ENCODE data around the gene RERG. TPM values are rescaled to one million over a fixed set of nuclear protein-coding genes. Genes with fewer than 3 reads are reported as not detected.

RERG gene
- total RNA-seq, 1 experiment from 2014 or later: 0.50 TPM

GRCh38 chr12:15180325-15180724, 40.9 kb downstream of the RERG start:
- Histone ChIP-seq H3K4me1 (replicated peaks; ENCODE audit: insufficient read depth) (0 out of 2 replicates have a peak, but pooled peaks cover 4% of the 10 kb centered on the region), H3K79me2 (ENCODE audit: low read depth) (no peaks in the 10 kb centered on the region), H3F3A (ENCODE audit: insufficient read depth, low read depth) (no peaks in the 10 kb centered on the region), H3K27ac (no peak overlapping the region), H3K9me2 (ENCODE audit: insufficient read depth) (no peaks in the 10 kb centered on the region), H3K36me3 (ENCODE audit: low read depth) (no peaks in the 10 kb centered on the region), H2AFZ (no peak overlapping the region), H3K4me2 (no peak overlapping the region), H3K27me3 (ENCODE audit: insufficient read depth, low read depth) (no peaks in the 10 kb centered on the region), H3K9me3 (ENCODE audit: insufficient read depth, low read depth) (no peaks in the 10 kb centered on the region), H4K20me1 (ENCODE audit: insufficient read depth) (no peaks in the 10 kb centered on the region), H3K4me3 (no peak overlapping the region)
- no TSS peak for BruUV-seq (replicated peaks)
- ChIA-PET CTCF (no interaction called here), POLR2A (ENCODE audit: unreplicated experiment) (interaction anchor here (0.6 kb wide), 1 partner anchor 503 kb away, joined by 3 read pairs; no protein-coding TSS in a partner anchor)
- no peak for DNase-seq
- TF ChIP-seq EZH2 (IDR thresholded peaks at IDR 0.05; ENCODE audit: low read depth): no peak
- TF ChIP-seq, protein P1, sequence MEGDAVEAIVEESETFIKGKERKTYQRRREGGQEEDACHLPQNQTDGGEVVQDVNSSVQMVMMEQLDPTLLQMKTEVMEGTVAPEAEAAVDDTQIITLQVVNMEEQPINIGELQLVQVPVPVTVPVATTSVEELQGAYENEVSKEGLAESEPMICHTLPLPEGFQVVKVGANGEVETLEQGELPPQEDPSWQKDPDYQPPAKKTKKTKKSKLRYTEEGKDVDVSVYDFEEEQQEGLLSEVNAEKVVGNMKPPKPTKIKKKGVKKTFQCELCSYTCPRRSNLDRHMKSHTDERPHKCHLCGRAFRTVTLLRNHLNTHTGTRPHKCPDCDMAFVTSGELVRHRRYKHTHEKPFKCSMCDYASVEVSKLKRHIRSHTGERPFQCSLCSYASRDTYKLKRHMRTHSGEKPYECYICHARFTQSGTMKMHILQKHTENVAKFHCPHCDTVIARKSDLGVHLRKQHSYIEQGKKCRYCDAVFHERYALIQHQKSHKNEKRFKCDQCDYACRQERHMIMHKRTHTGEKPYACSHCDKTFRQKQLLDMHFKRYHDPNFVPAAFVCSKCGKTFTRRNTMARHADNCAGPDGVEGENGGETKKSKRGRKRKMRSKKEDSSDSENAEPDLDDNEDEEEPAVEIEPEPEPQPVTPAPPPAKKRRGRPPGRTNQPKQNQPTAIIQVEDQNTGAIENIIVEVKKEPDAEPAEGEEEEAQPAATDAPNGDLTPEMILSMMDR (conservative IDR thresholded peaks at IDR 0.05): no peak
- intact Hi-C loops (cut with micrococcal nuclease; ENCODE audit: unreplicated experiment): no loop called here

DNA sequence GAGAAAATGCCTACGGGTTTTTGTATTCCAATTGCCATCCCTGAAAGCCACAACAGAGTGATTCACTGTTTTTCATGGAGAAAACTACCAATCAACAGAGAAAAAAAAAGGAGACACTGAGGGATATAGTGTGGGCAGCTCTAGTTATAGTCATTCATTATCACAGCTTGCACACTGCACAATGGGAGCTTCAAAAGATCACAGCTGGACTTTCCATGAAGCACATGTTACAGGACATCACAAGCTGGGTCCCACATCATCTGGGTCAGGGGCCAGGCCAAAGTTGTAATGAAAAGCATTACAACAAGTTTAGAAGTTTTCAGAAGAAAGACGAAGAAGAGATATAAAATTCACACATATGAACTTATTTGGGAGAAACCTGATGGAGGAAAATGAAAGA, 41.5 kb downstream of the RERG start:
- Histone ChIP-seq H3K9me3 (ENCODE audit: insufficient read depth, low read depth) (no peaks in the 10 kb centered on the region), H3K36me3 (ENCODE audit: low read depth) (no peaks in the 10 kb centered on the region), H3K27ac (no peak overlapping the region), H3K4me2 (no peak overlapping the region), H3F3A (ENCODE audit: insufficient read depth, low read depth) (no peaks in the 10 kb centered on the region), H4K20me1 (ENCODE audit: insufficient read depth) (no peaks in the 10 kb centered on the region), H3K4me1 (replicated peaks; ENCODE audit: insufficient read depth) (0 out of 2 replicates have a peak, but pooled peaks cover 4% of the 10 kb centered on the region), H3K27me3 (ENCODE audit: insufficient read depth, low read depth) (no peaks in the 10 kb centered on the region), H2AFZ (no peak overlapping the region), H3K79me2 (ENCODE audit: low read depth) (no peaks in the 10 kb centered on the region), H3K9me2 (ENCODE audit: insufficient read depth) (no peaks in the 10 kb centered on the region), H3K4me3 (no peak overlapping the region)
- ChIA-PET CTCF (no interaction called here), POLR2A (ENCODE audit: unreplicated experiment) (no interaction called here)
- intact Hi-C loops (cut with micrococcal nuclease; ENCODE audit: unreplicated experiment): no loop called here
- BruUV-seq (replicated peaks): no TSS peak
- no peak for TF ChIP-seq EZH2 (IDR thresholded peaks at IDR 0.05; ENCODE audit: low read depth)
- TF ChIP-seq, protein P1 (conservative IDR thresholded peaks at IDR 0.05): no peak
- DNase-seq: no peak

GRCh38 chr12:15173142-15173541, 48.1 kb downstream of the RERG start:
- Histone ChIP-seq H3F3A (ENCODE audit: insufficient read depth, low read depth) (no peaks in the 10 kb centered on the region), H3K4me2 (no peak overlapping the region), H3K27me3 (ENCODE audit: insufficient read depth, low read depth) (no peaks in the 10 kb centered on the region), H3K9me3 (ENCODE audit: insufficient read depth, low read depth) (no peaks in the 10 kb centered on the region), H3K36me3 (ENCODE audit: low read depth) (no peaks in the 10 kb centered on the region), H3K79me2 (ENCODE audit: low read depth) (no peaks in the 10 kb centered on the region), H4K20me1 (ENCODE audit: insufficient read depth) (no peaks in the 10 kb centered on the region), H3K4me1 (replicated peaks; ENCODE audit: insufficient read depth) (0 out of 2 replicates have a peak, but pooled peaks cover 4% of the 10 kb centered on the region), H3K27ac (no peak overlapping the region), H3K9me2 (ENCODE audit: insufficient read depth) (no peaks in the 10 kb centered on the region), H2AFZ (no peak overlapping the region), H3K4me3 (no peak overlapping the region)
- TF ChIP-seq EZH2 (IDR thresholded peaks at IDR 0.05; ENCODE audit: low read depth): no peak
- TF ChIP-seq, protein P1 (conservative IDR thresholded peaks at IDR 0.05): no peak
- intact Hi-C loops (cut with micrococcal nuclease; ENCODE audit: unreplicated experiment): no loop called here
- POLR2A ChIA-PET (ENCODE audit: unreplicated experiment): interaction anchor here (0.6 kb wide), 1 partner anchor 606 kb away, joined by 7 read pairs; the partner anchor contains the start of gene PLBD1
- CTCF ChIA-PET: no interaction called here
- no TSS peak for BruUV-seq (replicated peaks)
- DNase-seq: no peak

Data from PC-9 (cell line).